ENCODE measurements around the gene KIT.

KIT gene

GRCh38 chr4:54695337-54695736 lies 37.6 kb downstream of the KIT start:
- FAIRE-seq (no peak), DNase-seq (ENCODE audit: extremely low spot score, insufficient read length, low read depth) (no peak)

GRCh38 chr4:54695788-54696187 lies 38.0 kb downstream of the KIT start:
- FAIRE-seq: no peak
- no peak for DNase-seq (ENCODE audit: extremely low spot score, insufficient read length, low read depth)

GRCh38 chr4:54696649-54697048 lies 38.9 kb downstream of the KIT start:
- DNase-seq (ENCODE audit: extremely low spot score, insufficient read length, low read depth) (no peak), FAIRE-seq (no peak)

- DNase-seq (ENCODE audit: extremely low spot score, insufficient read length, low read depth): no peak
- no peak for FAIRE-seq
Measured at GRCh38 chr4:54700986-54701385, 43.2 kb downstream of the KIT start.

GRCh38 chr4:54703182-54703581 lies 45.4 kb downstream of the KIT start:
- no peak for DNase-seq (ENCODE audit: extremely low spot score, insufficient read length, low read depth)
- FAIRE-seq: no peak

GRCh38 chr4:54707406-54707805 lies 49.6 kb downstream of the KIT start:
- DNase-seq (ENCODE audit: extremely low spot score, insufficient read length, low read depth) (no peak), FAIRE-seq (no peak)

- no peak for DNase-seq (ENCODE audit: extremely low spot score, insufficient read length, low read depth)
- FAIRE-seq: no peak
Measured at GRCh38 chr4:54708339-54709279, 50.9 kb downstream of the KIT start.

GRCh38 chr4:54709400-54709799 lies 51.6 kb downstream of the KIT start:
- FAIRE-seq: no peak
- no peak for DNase-seq (ENCODE audit: extremely low spot score, insufficient read length, low read depth)

- no peak for FAIRE-seq
- DNase-seq (ENCODE audit: extremely low spot score, insufficient read length, low read depth): no peak
Measured at GRCh38 chr4:54712206-54712605, 54.4 kb downstream of the KIT start.

- FAIRE-seq (no peak), DNase-seq (ENCODE audit: extremely low spot score, insufficient read length, low read depth) (no peak)
Measured at GRCh38 chr4:54714631-54715030, 56.9 kb downstream of the KIT start.

GRCh38 chr4:54716478-54717065 lies 58.8 kb downstream of the KIT start:
- FAIRE-seq (no peak), DNase-seq (ENCODE audit: extremely low spot score, insufficient read length, low read depth) (no peak)

- FAIRE-seq: no peak
- no peak for DNase-seq (ENCODE audit: extremely low spot score, insufficient read length, low read depth)
Measured at GRCh38 chr4:54717694-54718093, 59.9 kb downstream of the KIT start.

GRCh38 chr4:54719378-54719777 lies 61.6 kb downstream of the KIT start:
- FAIRE-seq: no peak
- no peak for DNase-seq (ENCODE audit: extremely low spot score, insufficient read length, low read depth)

- FAIRE-seq (no peak), DNase-seq (ENCODE audit: extremely low spot score, insufficient read length, low read depth) (no peak)
Measured at GRCh38 chr4:54723220-54723619, 65.5 kb downstream of the KIT start.

- DNase-seq (ENCODE audit: extremely low spot score, insufficient read length, low read depth) (no peak), FAIRE-seq (no peak)
Measured at GRCh38 chr4:54723820-54724219, 66.1 kb downstream of the KIT start.

- DNase-seq (ENCODE audit: extremely low spot score, insufficient read length, low read depth) (no peak), FAIRE-seq (peak; percentile 63)
Measured at GRCh38 chr4:54726907-54727306, 69.2 kb downstream of the KIT start.

- peak; percentile 15 for FAIRE-seq
- no peak for DNase-seq (ENCODE audit: extremely low spot score, insufficient read length, low read depth)
Measured at GRCh38 chr4:54727346-54727745, 69.6 kb downstream of the KIT start.

GRCh38 chr4:54728368-54728767 lies 70.6 kb downstream of the KIT start:
- FAIRE-seq (peak; percentile 62), DNase-seq (ENCODE audit: extremely low spot score, insufficient read length, low read depth) (no peak)

- FAIRE-seq: no peak
Measured at GRCh38 chr4:54729256-54729655, 71.5 kb downstream of the KIT start.

GRCh38 chr4:54730581-54730980 lies 72.8 kb downstream of the KIT start:
- FAIRE-seq (no peak), DNase-seq (ENCODE audit: extremely low spot score, insufficient read length, low read depth) (no peak)

More at GRCh38 chr4:54729256-54729655, 71.5 kb downstream of the KIT start:
- DNase-seq (ENCODE audit: extremely low spot score, insufficient read length, low read depth): no peak

- FAIRE-seq (no peak), DNase-seq (ENCODE audit: extremely low spot score, insufficient read length, low read depth) (no peak)
Measured at GRCh38 chr4:54731552-54731951, 73.8 kb downstream of the KIT start.

All from GM18507 (cell line).